ENCODE measurements around the gene CCBE1. TPM values are rescaled to one million over a fixed set of nuclear protein-coding genes. Genes with fewer than 3 reads are reported as not detected.

Gene CCBE1
- total and polyA plus RNA-seq, 4 experiments from 2014 or later, result not detected

GRCh38 chr18:59660786-59661743 lies 36.2 kb downstream of the CCBE1 start:
- POLR2A ChIA-PET (ENCODE audit: partially characterized antibody), result no interaction called here
- H3K4me1 Mint-ChIP-seq, result no peaks in the 10 kb centered on the region
- CTCF ChIA-PET (ENCODE audit: partially characterized antibody), result no interaction called here

GRCh38 chr18:59660366-59660765 lies 36.9 kb downstream of the CCBE1 start:
- no peak for DNase-seq
- Mint-ChIP-seq H3K4me1 (no peaks in the 10 kb centered on the region), H3K4me3 (no peak overlapping the region), H3K27me3 (peaks cover 0 to 1% of the 10 kb centered on the region in 2 donors), H3K27ac (no peak overlapping the region), H3K36me3 (no peaks in the 10 kb centered on the region), H3K9me3 (peaks cover 0 to 2% (median 0%) of the 10 kb centered on the region in 8 donors)
- H3K36me3 ChIP-seq (ENCODE audit: insufficient read depth, low read length), result no peaks in the 10 kb centered on the region
- H3K9me3 ChIP-seq (ENCODE audit: control insufficient read depth in 1 of 2, low read length in 2 of 2), result no peaks in the 10 kb centered on the region
- intact Hi-C loops (cut with micrococcal nuclease), result no loop called here
- H3K27ac ChIP-seq (ENCODE audit: low read depth, low read length), result no peak overlapping the region
- POLR2A ChIA-PET (ENCODE audit: partially characterized antibody), result no interaction called here
- H3K27me3 ChIP-seq (ENCODE audit: insufficient read depth, low read length), result no peaks in the 10 kb centered on the region
- CTCF ChIA-PET (ENCODE audit: partially characterized antibody), result no interaction called here
- no peaks in the 10 kb centered on the region for H3K4me1 ChIP-seq (ENCODE audit: insufficient read depth, low read length)
- H3K4me3 ChIP-seq (ENCODE audit: low read length in 2 of 2), result no peak overlapping the region

More at GRCh38 chr18:59660786-59661743, 36.2 kb downstream of the CCBE1 start:
- Histone ChIP-seq H3K27me3 (ENCODE audit: insufficient read depth, low read length) (no peaks in the 10 kb centered on the region), H3K36me3 (ENCODE audit: insufficient read depth, low read length) (no peaks in the 10 kb centered on the region), H3K4me1 (ENCODE audit: insufficient read depth, low read length) (no peaks in the 10 kb centered on the region), H3K27ac (ENCODE audit: low read depth, low read length) (no peak overlapping the region), H3K4me3 (ENCODE audit: low read length in 2 of 2) (no peak overlapping the region), H3K9me3 (ENCODE audit: control insufficient read depth in 1 of 2, low read length in 2 of 2) (no peaks in the 10 kb centered on the region)
- no peak for DNase-seq
- no peak overlapping the region for H3K27ac Mint-ChIP-seq
- peaks cover 0 to 2% (median 0%) of the 10 kb centered on the region in 8 donors for H3K9me3 Mint-ChIP-seq
- intact Hi-C loops (cut with micrococcal nuclease), result no loop called here
- peaks cover 0 to 5% of the 10 kb centered on the region in 2 donors for H3K27me3 Mint-ChIP-seq
- no peaks in the 10 kb centered on the region for H3K36me3 Mint-ChIP-seq
- no peak overlapping the region for H3K4me3 Mint-ChIP-seq

- Histone ChIP-seq H3K36me3 (ENCODE audit: insufficient read depth, low read length) (no peaks in the 10 kb centered on the region), H3K4me3 (ENCODE audit: low read length in 2 of 2) (no peak overlapping the region), H3K4me1 (ENCODE audit: insufficient read depth, low read length) (no peaks in the 10 kb centered on the region), H3K27me3 (ENCODE audit: insufficient read depth, low read length) (no peaks in the 10 kb centered on the region), H3K9me3 (ENCODE audit: control insufficient read depth in 1 of 2, low read length in 2 of 2) (no peaks in the 10 kb centered on the region), H3K27ac (ENCODE audit: low read depth, low read length) (no peak overlapping the region)
- no peak for DNase-seq
- no peak overlapping the region for H3K4me3 Mint-ChIP-seq
- intact Hi-C loops (cut with micrococcal nuclease), result no loop called here
- H3K9me3 Mint-ChIP-seq, result peaks cover 0 to 2% (median 0%) of the 10 kb centered on the region in 8 donors
- ChIA-PET CTCF (ENCODE audit: partially characterized antibody) (no interaction called here), POLR2A (ENCODE audit: partially characterized antibody) (interaction anchor here (0.5 kb wide), 1 partner anchor 960 kb away, joined by 7 read pairs; no protein-coding TSS in a partner anchor)
- no peaks in the 10 kb centered on the region for H3K36me3 Mint-ChIP-seq
- H3K4me1 Mint-ChIP-seq, result no peaks in the 10 kb centered on the region
- H3K27ac Mint-ChIP-seq, result no peak overlapping the region
- peaks cover 1 to 2% of the 10 kb centered on the region in 2 donors for H3K27me3 Mint-ChIP-seq
Observed at GRCh38 chr18:59659508-59660170, 37.6 kb downstream of the CCBE1 start.

- Mint-ChIP-seq H3K27me3 (peaks cover 1 to 2% of the 10 kb centered on the region in 2 donors), H3K4me1 (no peaks in the 10 kb centered on the region), H3K27ac (no peak overlapping the region), H3K9me3 (no peaks in the 10 kb centered on the region), H3K36me3 (no peaks in the 10 kb centered on the region), H3K4me3 (no peak overlapping the region)
- Histone ChIP-seq H3K4me1 (ENCODE audit: insufficient read depth, low read length) (no peaks in the 10 kb centered on the region), H3K27ac (ENCODE audit: low read depth, low read length) (no peak overlapping the region), H3K9me3 (ENCODE audit: control insufficient read depth in 1 of 2, low read length in 2 of 2) (no peaks in the 10 kb centered on the region), H3K4me3 (ENCODE audit: low read length in 2 of 2) (no peak overlapping the region), H3K27me3 (ENCODE audit: insufficient read depth, low read length) (no peaks in the 10 kb centered on the region), H3K36me3 (ENCODE audit: insufficient read depth, low read length) (no peaks in the 10 kb centered on the region)
- intact Hi-C loops (cut with micrococcal nuclease), result no loop called here
- DNase-seq, result no peak
- CTCF ChIA-PET (ENCODE audit: partially characterized antibody), result no interaction called here
- POLR2A ChIA-PET (ENCODE audit: partially characterized antibody), result interaction anchor here (0.5 kb wide), 1 partner anchor 960 kb away, joined by 7 read pairs; no protein-coding TSS in a partner anchor
Observed at GRCh38 chr18:59658941-59659340, 38.3 kb downstream of the CCBE1 start.

- Mint-ChIP-seq H3K4me1 (no peaks in the 10 kb centered on the region), H3K27ac (no peak overlapping the region), H3K36me3 (no peaks in the 10 kb centered on the region), H3K9me3 (no peaks in the 10 kb centered on the region), H3K4me3 (no peak overlapping the region), H3K27me3 (peaks cover 1 to 2% of the 10 kb centered on the region in 2 donors)
- no peaks in the 10 kb centered on the region for H3K36me3 ChIP-seq (ENCODE audit: insufficient read depth, low read length)
- H3K27ac ChIP-seq (ENCODE audit: low read depth, low read length), result no peak overlapping the region
- CTCF ChIA-PET (ENCODE audit: partially characterized antibody), result no interaction called here
- no peaks in the 10 kb centered on the region for H3K27me3 ChIP-seq (ENCODE audit: insufficient read depth, low read length)
- no peaks in the 10 kb centered on the region for H3K4me1 ChIP-seq (ENCODE audit: insufficient read depth, low read length)
- no peak for DNase-seq
- no peaks in the 10 kb centered on the region for H3K9me3 ChIP-seq (ENCODE audit: control insufficient read depth in 1 of 2, low read length in 2 of 2)
- no peak overlapping the region for H3K4me3 ChIP-seq (ENCODE audit: low read length in 2 of 2)
- intact Hi-C loops (cut with micrococcal nuclease), result no loop called here
- POLR2A ChIA-PET (ENCODE audit: partially characterized antibody), result no interaction called here
Observed at GRCh38 chr18:59657012-59657411, 40.2 kb downstream of the CCBE1 start.

- DNase-seq, result no peak
- Mint-ChIP-seq H3K27ac (no peak overlapping the region), H3K27me3 (peaks cover 2 to 3% of the 10 kb centered on the region in 2 donors), H3K4me3 (no peak overlapping the region), H3K36me3 (no peaks in the 10 kb centered on the region), H3K4me1 (no peaks in the 10 kb centered on the region), H3K9me3 (peaks cover 0 to 2% (median 0%) of the 10 kb centered on the region in 8 donors)
- Histone ChIP-seq H3K27me3 (ENCODE audit: insufficient read depth, low read length) (no peaks in the 10 kb centered on the region), H3K4me1 (ENCODE audit: insufficient read depth, low read length) (no peaks in the 10 kb centered on the region), H3K36me3 (ENCODE audit: insufficient read depth, low read length) (no peaks in the 10 kb centered on the region), H3K27ac (ENCODE audit: low read depth, low read length) (no peak overlapping the region), H3K4me3 (ENCODE audit: low read length in 2 of 2) (no peak overlapping the region), H3K9me3 (ENCODE audit: control insufficient read depth in 1 of 2, low read length in 2 of 2) (no peaks in the 10 kb centered on the region)
- ChIA-PET POLR2A (ENCODE audit: partially characterized antibody) (no interaction called here), CTCF (ENCODE audit: partially characterized antibody) (no interaction called here)
- intact Hi-C loops (cut with micrococcal nuclease), result no loop called here
Observed at GRCh38 chr18:59656373-59656887, 40.8 kb downstream of the CCBE1 start.

- no peaks in the 10 kb centered on the region for H3K4me1 ChIP-seq (ENCODE audit: insufficient read depth, low read length)
- H3K36me3 Mint-ChIP-seq, result no peaks in the 10 kb centered on the region
- H3K27me3 Mint-ChIP-seq, result peaks cover 2 to 4% of the 10 kb centered on the region in 2 donors
- POLR2A ChIA-PET (ENCODE audit: partially characterized antibody), result no interaction called here
- CTCF ChIA-PET (ENCODE audit: partially characterized antibody), result no interaction called here
- intact Hi-C loops (cut with micrococcal nuclease), result no loop called here
- no peaks in the 10 kb centered on the region for H3K4me1 Mint-ChIP-seq
- H3K4me3 Mint-ChIP-seq, result no peak overlapping the region
- H3K27me3 ChIP-seq (ENCODE audit: insufficient read depth, low read length), result no peaks in the 10 kb centered on the region
- no peaks in the 10 kb centered on the region for H3K36me3 ChIP-seq (ENCODE audit: insufficient read depth, low read length)
- DNase-seq, result no peak
- peaks cover 0 to 2% (median 0%) of the 10 kb centered on the region in 8 donors for H3K9me3 Mint-ChIP-seq
- no peak overlapping the region for H3K27ac Mint-ChIP-seq
- no peaks in the 10 kb centered on the region for H3K9me3 ChIP-seq (ENCODE audit: control insufficient read depth in 1 of 2, low read length in 2 of 2)
- no peak overlapping the region for H3K27ac ChIP-seq (ENCODE audit: low read depth, low read length)
- no peak overlapping the region for H3K4me3 ChIP-seq (ENCODE audit: low read length in 2 of 2)
Observed at GRCh38 chr18:59655676-59656075, 41.5 kb downstream of the CCBE1 start.

Measured in CD4-positive, alpha-beta memory T cell (primary cell).